BJ (cell line): Measurements from ENCODE around the gene RAB11FIP5. TPM values are rescaled to one million over a fixed set of nuclear protein-coding genes. Genes with fewer than 3 reads are reported as not detected.
A peak's percentile ranks its signal among the peaks of the same experiment; 100 is the strongest.

Experiments
- CTCF ChIA-PET: fragments of 350-600 bp; formaldehyde crosslinking; extraction: SDS; loops from one replicate; lab custom pipeline; 2021; ENCODE audit warnings: antibody characterized with exemption, inconsistent platforms; lab: Yijun Ruan, JAX
- POLR2A ChIA-PET: fragments of 300-600 bp; sonication (Branson Sonifier 250); formaldehyde crosslinking; extraction: SDS; loops from one replicate; lab custom pipeline; 2021; ENCODE audit warnings: antibody characterized with exemption; lab: Charles Lee
- DNase-seq: peaks from one replicate; pipeline ENCODE4 v3.0.0-alpha.2; 2011; ENCODE audit warnings: low read depth
- H3K27me3 ChIP-seq: 2 replicates; pipeline ENCODE4 v1.6.0; 2011; ENCODE audit warnings: low read length; ENCODE audit not compliant: control insufficient read depth, insufficient read depth
- H3K36me3 ChIP-seq: 2 replicates; pipeline ENCODE4 v1.5.1; 2011; ENCODE audit warnings: low read length; ENCODE audit not compliant: control insufficient read depth, insufficient read depth
- H3K4me3 ChIP-seq: 2 replicates; pipeline ENCODE4 v1.5.1; 2011; ENCODE audit warnings: low read depth, mild to moderate bottlenecking, control low read depth, low read length
- CTCF ChIP-seq: IDR thresholded peaks from 2 replicates; pipeline ENCODE4 v1.5.1; 2011; ENCODE audit warnings: low read depth, mild to moderate bottlenecking, control low read depth, inconsistent platforms, low read length, moderate library complexity; ENCODE audit not compliant: insufficient read depth
- polyA plus RNA-seq: library from polyadenylated mRNA; depleted of rRNA; stranded (reverse); fragments of >200 nt; gene quantifications from 2 replicates; pipeline ENCODE4 v1.2.3, GENCODE V29; 2011

The RAB11FIP5 gene
- polyA plus RNA-seq, 1 experiment = 52.0 TPM

- DNase-seq = no peak
- Histone ChIP-seq H3K27me3 (no peaks in the 10 kb centered on the region), H3K36me3 (peaks cover 15% of the 10 kb centered on the region), H3K4me3 (no peak overlapping the region)
- POLR2A ChIA-PET = no interaction called here
- CTCF ChIA-PET = interaction anchor here (1.0 to 2.6 kb wide), 3 partner anchors 19 to 64 kb away, joined by 3 to 12 read pairs (median 7); partner anchors contain the start of gene RAB11FIP5
- no peak for TF ChIP-seq CTCF
Measured at GRCh38 chr2:73092146-73092783, 20.5 kb downstream of the RAB11FIP5 start.

- ChIA-PET POLR2A (no interaction called here), CTCF (no interaction called here)
Measured at GRCh38 chr2:73091696-73092095, 21.1 kb downstream of the RAB11FIP5 start.

GRCh38 chr2:73091164-73091563 lies 21.6 kb downstream of the RAB11FIP5 start:
- ChIA-PET CTCF (no interaction called here), POLR2A (no interaction called here)
- Histone ChIP-seq H3K27me3 (no peaks in the 10 kb centered on the region), H3K36me3 (peaks cover 18% of the 10 kb centered on the region), H3K4me3 (no peak overlapping the region)
- no peak for DNase-seq
- no peak for TF ChIP-seq CTCF

More at GRCh38 chr2:73091696-73092095, 21.1 kb downstream of the RAB11FIP5 start:
- H3K36me3 ChIP-seq = peaks cover 15% of the 10 kb centered on the region
- H3K4me3 ChIP-seq = no peak overlapping the region
- DNase-seq = no peak
- H3K27me3 ChIP-seq = no peaks in the 10 kb centered on the region
- TF ChIP-seq CTCF = no peak

- Histone ChIP-seq H3K36me3 (peaks cover 25% of the 10 kb centered on the region), H3K27me3 (no peaks in the 10 kb centered on the region), H3K4me3 (no peak overlapping the region)
- DNase-seq = peak; percentile 95
- CTCF ChIA-PET = interaction anchor here (1.1 to 17.5 kb wide), 9 partner anchors 15 to 195 kb away, joined by 3 to 326 read pairs (median 21); no protein-coding TSS in a partner anchor
- no peak for TF ChIP-seq CTCF
- POLR2A ChIA-PET = no interaction called here
Measured at GRCh38 chr2:73089270-73090030, 23.3 kb downstream of the RAB11FIP5 start.

GRCh38 chr2:73088703-73089102 lies 24.0 kb downstream of the RAB11FIP5 start:
- POLR2A ChIA-PET = interaction anchor here (0.6 kb wide), 1 partner anchor 169 kb away, joined by 5 read pairs; no protein-coding TSS in a partner anchor
- Histone ChIP-seq H3K36me3 (peaks cover 27% of the 10 kb centered on the region), H3K27me3 (no peaks in the 10 kb centered on the region), H3K4me3 (no peak overlapping the region)
- CTCF ChIA-PET = interaction anchor here (0.9 to 17.5 kb wide), 10 partner anchors 9 to 194 kb away, joined by 3 to 326 read pairs (median 14); no protein-coding TSS in a partner anchor
- TF ChIP-seq CTCF = no peak
- no peak for DNase-seq
